GM12878 (cell line): ENCODE measurements around the gene DCUN1D3. TPM values are rescaled to one million over a fixed set of nuclear protein-coding genes. Genes with fewer than 3 reads are reported as not detected.

Experiments
- ATAC-seq: fragments of 200-7000 bp; cut with Tn5 transposase; 3 replicates; pipeline ENCODE4 v1.9.1; 2020; ENCODE audit warnings: mild to moderate bottlenecking, moderate library complexity
- BruUV-seq: library from RNA; stranded (reverse); fragments of 400-500 nt; replicated peaks from 2 replicates; lab custom pipeline; 2021; lab: Mats Ljungman, UMichigan
- CTCF ChIA-PET: fragments of 300-600 bp; sonication (Branson Sonifier 250); formaldehyde crosslinking; extraction: SDS; loops from one replicate; lab custom pipeline; 2021; ENCODE audit warnings: inconsistent platforms; lab: Yijun Ruan, JAX
- POLR2A ChIA-PET: fragments of 350-600 bp; formaldehyde crosslinking; extraction: SDS; loops from one replicate; lab custom pipeline; 2021; ENCODE audit warnings: inconsistent platforms; lab: Charles Lee
- RAD21 ChIA-PET: fragments of 300-600 bp; sonication (Branson Sonifier 250); formaldehyde crosslinking; loops from one replicate; lab custom pipeline; 2023; ENCODE audit warnings: antibody characterized with exemption; ENCODE audit not compliant: unreplicated experiment; lab: Charles Lee
- SMC1A ChIA-PET: fragments of 300-600 bp; sonication (Branson Sonifier 250); formaldehyde crosslinking; loops from one replicate; lab custom pipeline; 2023; ENCODE audit not compliant: unreplicated experiment, uncharacterized antibody; lab: Charles Lee
- DNase-seq: peaks from one replicate; pipeline ENCODE4 v3.0.0-alpha.2; 2011; ENCODE audit warnings: low read depth, low spot score
- FAIRE-seq: peaks from 3 replicates; lab custom pipeline; 2011; peaks lifted over from hg19 to GRCh38; lab: Jason Lieb, UNC
- H2AFZ ChIP-seq: 2 replicates; pipeline ENCODE4 v1.6.0; 2011; ENCODE audit warnings: low read depth, low read length, control low read depth; ENCODE audit not compliant: control insufficient read depth
- H3K27ac ChIP-seq: 2 replicates; pipeline ENCODE4 v1.5.1; 2011; ENCODE audit warnings: control low read depth; ENCODE audit not compliant: control insufficient read depth, insufficient read depth
- H3K27me3 ChIP-seq, 2 experiments: replicated peaks in 1 of 2; 2 replicates each; pipeline versions ENCODE4 v1.6.0 to v1.6.1; 2011; ENCODE audit warnings: low read length in 1 of 2; ENCODE audit not compliant: control insufficient read depth in 2 of 2, insufficient read depth in 2 of 2
- H3K36me3 ChIP-seq, 2 experiments: 2 replicates each; pipeline ENCODE4 v1.5.1; 2011; ENCODE audit warnings: low read length in 1 of 2; ENCODE audit not compliant: control insufficient read depth in 2 of 2, insufficient read depth in 2 of 2
- H3K4me1 ChIP-seq: 2 replicates; pipeline ENCODE4 v1.6.1; 2011; ENCODE audit warnings: mild to moderate bottlenecking, low read length, moderate library complexity, mixed read lengths; ENCODE audit not compliant: control insufficient read depth, insufficient read depth
- H3K4me2 ChIP-seq: 2 replicates; pipeline ENCODE4 v1.6.0; 2011; ENCODE audit warnings: control low read depth; ENCODE audit not compliant: control insufficient read depth, insufficient read depth
- H3K4me3 ChIP-seq: fragments of 200-600 bp; sonication (generic); 2 replicates; pipeline ENCODE4 v1.5.1; 2016
- H3K79me2 ChIP-seq: 2 replicates; pipeline ENCODE4 v1.6.0; 2011; ENCODE audit warnings: low read length; ENCODE audit not compliant: control insufficient read depth, insufficient read depth
- H3K9ac ChIP-seq: 2 replicates; pipeline ENCODE4 v1.8.0; 2011; ENCODE audit warnings: low read length, control low read depth, mixed read lengths; ENCODE audit not compliant: control insufficient read depth, insufficient read depth
- H3K9me3 ChIP-seq: replicated peaks from 3 replicates; pipeline ENCODE4 v1.5.1; 2011; ENCODE audit warnings: mild to moderate bottlenecking, low read length; ENCODE audit not compliant: control insufficient read depth, insufficient read depth
- H4K20me1 ChIP-seq: 2 replicates; pipeline ENCODE4 v1.6.0; 2011; ENCODE audit not compliant: control insufficient read depth, insufficient read depth
- ETV6 ChIP-seq, 2 experiments: fragments of 450-650 bp in 1 of 2; IDR thresholded peaks in 1 of 2; conservative IDR thresholded peaks in 1 of 2; 2 replicates each; pipeline ENCODE4 v1.6.1; 2014; ENCODE audit warnings: antibody characterized with exemption in 1 of 2, borderline replicate concordance in 1 of 2, low read depth in 1 of 2, mild to moderate bottlenecking in 1 of 2, moderate library complexity in 1 of 2
- MEF2A ChIP-seq: IDR thresholded peaks from 2 replicates; pipeline ENCODE4 v1.6.1; 2011; ENCODE audit warnings: low read depth, mild to moderate bottlenecking, low read length, moderate library complexity; ENCODE audit not compliant: insufficient read depth
- NFYA ChIP-seq: IDR thresholded peaks from 2 replicates; pipeline ENCODE4 v1.6.1; 2011; ENCODE audit warnings: low read depth, mild to moderate bottlenecking, low read length, improper control_type of control experiment, borderline replicate concordance
- RELA ChIP-seq: fragments of 450-650 bp; IDR thresholded peaks from 2 replicates; pipeline ENCODE4 v1.8.0; 2014; ENCODE audit warnings: borderline replicate concordance; ENCODE audit not compliant: partially characterized antibody
- SKIL ChIP-seq: fragments of 450-650 bp; IDR thresholded peaks from 2 replicates; pipeline ENCODE4 v1.6.1; 2017; ENCODE audit warnings: mild to moderate bottlenecking, low read depth, inconsistent platforms; ENCODE audit not compliant: poor library complexity, severe bottlenecking
- ZBED1 ChIP-seq: IDR thresholded peaks from 2 replicates; pipeline ENCODE4 v1.6.1; 2016; ENCODE audit warnings: borderline replicate concordance
- ZNF217 ChIP-seq: fragments of 450-650 bp; IDR thresholded peaks from 2 replicates; pipeline ENCODE4 v1.6.1; 2017; ENCODE audit warnings: antibody characterized with exemption, mild to moderate bottlenecking
- ZNF274 ChIP-seq: IDR thresholded peaks from one replicate; pipeline ENCODE4 v1.8.0; 2011; ENCODE audit not compliant: insufficient read length, insufficient read depth
- WGBS: methylation state at CpG from one replicate; pipeline ENCODE4 v1.1.6; 2016; ENCODE audit warnings: low lambda C conversion rate; ENCODE audit not compliant: insufficient replicate concordance, insufficient coverage; ENCODE audit errors: missing lambda C conversion rate; 5-methylcytosine and 5-hydroxymethylcytosine counted together
- in situ Hi-C: fragments of 300-500 bp; cut with MboI; formaldehyde crosslinking; loops from 9 replicates; pipeline ENCODE4 v1.14.3; 2018; ENCODE audit warnings: mixed read lengths
- intact Hi-C: fragments of 100-400 bp; cut with micrococcal nuclease; formaldehyde crosslinking; loops from one replicate; pipeline ENCODE4 v1.14.2; 2022; ENCODE audit not compliant: unreplicated experiment
- polyA plus RNA-seq, 11 experiments: library from polyadenylated mRNA; depleted of rRNA in 4 of 11; unstranded in 6 of 11; stranded (reverse) in 5 of 11; fragments of >200 nt; fragmentation: Nextera tagmentation in 4 of 11; fragmentation: Illumina TruSeq in 1 of 11; extraction: Ambion mirVana in 4 of 11; extraction: Trizol in 1 of 11; gene quantifications; 1 replicate in 1 of 11; 2 replicates in 10 of 11; pipeline versions ENCODE4 v1.2.1 to v1.2.3, GENCODE V29; 2011 to 2016; ENCODE audit warnings: inconsistent platforms in 2 of 11, missing spikeins in 2 of 11, low read depth in 1 of 11
- total RNA-seq, 4 experiments: library from RNA; depleted of rRNA in 3 of 4; stranded (reverse); fragments of >200 nt in 3 of 4; fragmentation: Illumina TruSeq in 1 of 4; extraction: Trizol in 1 of 4; gene quantifications; 2 replicates each; pipeline versions ENCODE4 v1.2.1 to v1.2.3, GENCODE V29; 2013 to 2021

The DCUN1D3 gene
- total and polyA plus RNA-seq, 10 of the 15 experiments (the other 5 are each of a cell fraction or from before 2014, with no cell fraction given): 0.47 to 4.5 (median 1.9) TPM

- H3K27ac ChIP-seq: no peak overlapping the region
- WGBS: 96% methylated on average over 2 of the region's 2 CpGs
- ChIA-PET POLR2A (no interaction called here), SMC1A (interaction anchor here (1.7 to 6.7 kb wide), 2 partner anchors 9 to 16 kb away, joined by 4 to 50 read pairs; no protein-coding TSS in a partner anchor), CTCF (interaction anchor here (0.6 to 5.3 kb wide), 6 partner anchors 10 to 331 kb away, joined by 3 to 24 read pairs (median 3); partner anchors contain the start of genes ERI2 and REXO5), RAD21 (no interaction called here)
- ATAC-seq: no peak
- no peak overlapping the region for H3K9ac ChIP-seq
- H4K20me1 ChIP-seq: no peaks in the 10 kb centered on the region
- H3K4me2 ChIP-seq: no peak overlapping the region
- FAIRE-seq: no peak
- TF ChIP-seq ZNF217 (no peak), MEF2A (no peak), NFYA (no peak), ZNF274 (no peak)
- H3K4me1 ChIP-seq: no peaks in the 10 kb centered on the region
- no peaks in the 10 kb centered on the region for H3K27me3 ChIP-seq
- H3K36me3 ChIP-seq: peaks cover 0 to 7% of the 10 kb centered on the region in 2 experiments
- H3K79me2 ChIP-seq: no peaks in the 10 kb centered on the region
- no peak for DNase-seq
- BruUV-seq: no TSS peak
- H3K4me3 ChIP-seq: no peak overlapping the region
- intact Hi-C loops (loop anchor here (10.0 kb wide), 1 partner anchor 88 kb away; no protein-coding TSS in a partner anchor), in situ Hi-C loops (no loop called here)
- no peak overlapping the region for H2AFZ ChIP-seq
- H3K9me3 ChIP-seq: no peaks in the 10 kb centered on the region
Observed at GRCh38 chr16:20857281-20857680, 42.9 kb downstream of the DCUN1D3 start.

- BruUV-seq: no TSS peak
- ChIA-PET RAD21 (interaction anchor here (0.9 to 2.4 kb wide), 6 partner anchors 12 to 446 kb away, joined by 3 to 12 read pairs (median 4); partner anchors contain the start of gene ACSM3), SMC1A (interaction anchor here (0.6 to 6.7 kb wide), 8 partner anchors 10 to 113 kb away, joined by 3 to 50 read pairs (median 5); partner anchors contain the start of genes DCUN1D3 and LYRM1), POLR2A (no interaction called here), CTCF (interaction anchor here (1.4 to 5.3 kb wide), 3 partner anchors 20 to 89 kb away, joined by 5 to 24 read pairs (median 8); partner anchors contain the start of genes ERI2 and REXO5)
- in situ Hi-C loops (loop anchor here (5.0 kb wide), 2 partner anchors 147 to 227 kb away; no protein-coding TSS in a partner anchor), intact Hi-C loops (loop anchor here (10.0 kb wide), 1 partner anchor 90 kb away; no protein-coding TSS in a partner anchor)
- Histone ChIP-seq H4K20me1 (no peaks in the 10 kb centered on the region), H3K36me3 (peaks cover 2 to 3% of the 10 kb centered on the region in 2 experiments; a peak in 3 of 4 replicates), H3K4me1 (no peaks in the 10 kb centered on the region), H3K4me3 (no peak overlapping the region), H3K27me3 (no peaks in the 10 kb centered on the region), H3K27ac (no peak overlapping the region), H2AFZ (no peak overlapping the region), H3K79me2 (no peaks in the 10 kb centered on the region), H3K4me2 (no peak overlapping the region), H3K9me3 (no peaks in the 10 kb centered on the region), H3K9ac (no peak overlapping the region)
- ATAC-seq: no peak
- DNase-seq: no peak
- 75% methylated on average over 2 of the region's 2 CpGs for WGBS
- no peak for FAIRE-seq
- TF ChIP-seq SKIL (no peak), ZBED1 (no peak), RELA (no peak), ETV6 (conservative IDR thresholded peaks at IDR 0.05 in 1 of 2, IDR thresholded peaks at IDR 0.05 in 1 of 2; ENCODE audit: borderline replicate concordance in 1 of 2, low read depth in 1 of 2) (no peak)
Observed at GRCh38 chr16:20854963-20855362, 45.2 kb downstream of the DCUN1D3 start.
